Dendritic cell treated with granulocyte-macrophage colony-stimulating factor and Interleukin-4, amounts not matched to agents 40 ng/mL and 50 ng/mL, for 4 days (primary cell): ENCODE data around the gene CENPK.
"Not testable (repeated sequence)": the region's sequence is repeated elsewhere in the genome, so short reads cannot be mapped to it uniquely, and the experiment has no call there.

Experiments used
- H3K27ac Mint-ChIP-seq: one replicate; pipeline ENCODE4 v1.8.0; 2022; ENCODE audit warnings: mild to moderate bottlenecking, mixed read lengths
- H3K27me3 Mint-ChIP-seq: one replicate; pipeline ENCODE4 v1.8.0; 2022; ENCODE audit warnings: mild to moderate bottlenecking, mixed read lengths
- H3K36me3 Mint-ChIP-seq: one replicate; pipeline ENCODE4 v1.8.0; 2022; ENCODE audit warnings: low read depth, mixed read lengths
- H3K4me1 Mint-ChIP-seq: one replicate; pipeline ENCODE4 v1.8.0; 2022; ENCODE audit warnings: low read depth, mixed read lengths
- H3K4me3 Mint-ChIP-seq: one replicate; pipeline ENCODE4 v1.8.0; 2022; ENCODE audit warnings: mild to moderate bottlenecking, moderate library complexity, mixed read lengths
- H3K9me3 Mint-ChIP-seq: one replicate; pipeline ENCODE4 v1.8.0; 2022; ENCODE audit warnings: mixed read lengths
- intact Hi-C: fragments of 100-400 bp; cut with micrococcal nuclease; formaldehyde crosslinking; loops from one replicate; pipeline ENCODE4 v1.15.0; 2022

Gene CENPK

GRCh38 chr5:65562731-65563701 lies at the start of gene CENPK, which contains the start of gene PPWD1:
CENPK (minus strand) TSS chr5:65563168; CDS start chr5:65554907, 8,261 bp downstream.
PPWD1 (plus strand) TSS chr5:65563296; CDS start chr5:65563311, 15 bp downstream.
- peaks cover 28% of the 10 kb centered on the region for H3K36me3 Mint-ChIP-seq
- peaks cover 22% of the 10 kb centered on the region for H3K4me1 Mint-ChIP-seq
- intact Hi-C loops = loop anchor here (1.0 to 10.0 kb wide), 2 partner anchors 61 to 582 kb away; partner anchors contain the start of genes SREK1 and TRIM23
- peak within 1 kb of the TSS; percentile 97 for H3K4me3 Mint-ChIP-seq
- no peaks in the 10 kb centered on the region for H3K9me3 Mint-ChIP-seq
- peak within 1 kb of the TSS; percentile 95 for H3K27ac Mint-ChIP-seq
- H3K27me3 Mint-ChIP-seq = no peaks in the 10 kb centered on the region

DNA sequence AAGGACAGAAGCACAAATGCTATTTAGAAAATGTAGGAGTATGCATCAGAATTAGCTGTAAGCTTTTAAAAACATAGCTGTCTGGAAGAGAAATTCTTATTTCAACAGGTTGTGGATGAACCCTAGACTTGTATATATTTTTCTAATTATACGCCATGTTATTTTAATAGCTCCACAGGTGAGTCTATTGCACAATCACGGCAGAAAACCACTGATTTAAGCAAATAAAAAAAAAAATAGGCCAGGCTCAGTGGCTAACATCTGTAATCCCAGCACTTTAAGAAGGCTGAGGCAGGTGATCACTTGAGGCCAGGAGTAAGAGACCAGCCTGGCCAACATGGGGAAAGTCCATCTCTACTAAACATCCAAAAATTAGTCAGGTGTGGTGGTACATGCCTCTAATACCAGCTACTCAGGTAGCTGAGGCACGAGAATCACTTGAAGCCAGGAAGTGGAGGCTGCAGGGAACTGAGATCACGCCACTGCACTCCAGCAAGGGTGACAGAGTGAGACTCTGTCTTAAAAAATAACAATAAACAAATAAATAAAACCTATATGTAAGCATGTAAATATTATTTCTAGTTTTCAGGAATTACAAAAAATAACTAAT lies 49.4 kb upstream of the CENPK start:
- H3K4me1 Mint-ChIP-seq = no peaks in the 10 kb centered on the region
- H3K36me3 Mint-ChIP-seq = peaks cover 84% of the 10 kb centered on the region
- intact Hi-C loops = no loop called here

GRCh38 chr5:65611524-65611923 lies 48.6 kb upstream of the CENPK start:
- no peaks in the 10 kb centered on the region for H3K27me3 Mint-ChIP-seq
- H3K4me3 Mint-ChIP-seq = no peak overlapping the region
- H3K36me3 Mint-ChIP-seq = peaks cover 91% of the 10 kb centered on the region
- H3K4me1 Mint-ChIP-seq = no peaks in the 10 kb centered on the region
- H3K27ac Mint-ChIP-seq = no peak overlapping the region
- intact Hi-C loops = no loop called here
- H3K9me3 Mint-ChIP-seq = no peaks in the 10 kb centered on the region

More for the DNA sequence above, 49.4 kb upstream of the CENPK start:
- H3K27ac Mint-ChIP-seq = no peak overlapping the region
- H3K4me3 Mint-ChIP-seq = no peak overlapping the region
- no peaks in the 10 kb centered on the region for H3K27me3 Mint-ChIP-seq
- no peaks in the 10 kb centered on the region for H3K9me3 Mint-ChIP-seq

GRCh38 chr5:65601761-65602160 lies 38.8 kb upstream of the CENPK start:
- Mint-ChIP-seq H3K9me3 (peaks cover 21% of the 10 kb centered on the region), H3K36me3 (peaks cover 88% of the 10 kb centered on the region)
- H3K4me3 Mint-ChIP-seq, H3K4me1 Mint-ChIP-seq, intact Hi-C loops, H3K27me3 Mint-ChIP-seq, H3K27ac Mint-ChIP-seq: not testable (repeated sequence)

DNA sequence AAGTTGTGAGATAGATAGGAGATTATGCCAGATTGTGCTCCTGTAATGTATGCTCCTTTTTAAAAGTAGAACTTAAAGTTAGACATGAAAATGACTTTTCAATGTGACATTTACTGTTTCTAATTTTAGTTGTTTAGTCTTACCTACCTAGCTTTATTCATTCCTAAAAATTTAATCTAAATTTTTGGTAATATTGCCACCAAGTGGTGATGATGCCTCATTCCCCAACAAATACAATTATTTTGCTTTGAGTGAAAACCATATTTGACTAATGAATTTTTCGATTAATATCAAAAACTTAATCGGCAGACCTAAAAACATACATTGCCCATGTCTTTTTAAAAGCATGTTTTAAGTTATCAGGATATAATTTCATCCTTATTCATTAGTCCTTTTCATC lies 25.7 kb upstream of the CENPK start:
- intact Hi-C loops = loop anchor here (10.0 kb wide), 1 partner anchor 774 kb away; no protein-coding TSS in a partner anchor
- Mint-ChIP-seq H3K36me3 (peaks cover 53% of the 10 kb centered on the region), H3K4me1 (no peaks in the 10 kb centered on the region), H3K9me3 (no peaks in the 10 kb centered on the region), H3K27ac (no peak overlapping the region), H3K27me3 (no peaks in the 10 kb centered on the region), H3K4me3 (no peak overlapping the region)

DNA sequence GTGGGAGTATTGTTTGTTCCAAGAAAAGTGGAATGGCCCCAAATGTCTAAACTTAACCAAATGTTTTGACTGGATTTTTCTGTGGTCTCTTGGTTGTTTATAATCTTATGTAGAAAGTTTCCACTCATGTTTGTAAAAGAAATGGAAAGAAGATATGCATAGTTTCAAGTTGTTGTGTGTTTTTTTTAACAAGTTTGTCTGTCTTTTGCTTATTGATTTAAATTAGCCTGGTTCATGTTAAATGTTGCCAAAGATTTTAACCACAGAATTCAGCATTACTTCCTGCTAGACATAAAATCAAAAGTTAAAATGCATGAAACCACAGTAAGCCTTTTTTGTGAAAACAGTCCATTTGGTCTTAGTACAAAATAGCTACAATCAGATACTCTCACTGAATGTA lies 14.2 kb upstream of the CENPK start:
- Mint-ChIP-seq H3K36me3 (peaks cover 77% of the 10 kb centered on the region), H3K4me3 (no peak overlapping the region), H3K9me3 (no peaks in the 10 kb centered on the region), H3K4me1 (no peaks in the 10 kb centered on the region), H3K27me3 (no peaks in the 10 kb centered on the region), H3K27ac (no peak overlapping the region)
- intact Hi-C loops = no loop called here

DNA sequence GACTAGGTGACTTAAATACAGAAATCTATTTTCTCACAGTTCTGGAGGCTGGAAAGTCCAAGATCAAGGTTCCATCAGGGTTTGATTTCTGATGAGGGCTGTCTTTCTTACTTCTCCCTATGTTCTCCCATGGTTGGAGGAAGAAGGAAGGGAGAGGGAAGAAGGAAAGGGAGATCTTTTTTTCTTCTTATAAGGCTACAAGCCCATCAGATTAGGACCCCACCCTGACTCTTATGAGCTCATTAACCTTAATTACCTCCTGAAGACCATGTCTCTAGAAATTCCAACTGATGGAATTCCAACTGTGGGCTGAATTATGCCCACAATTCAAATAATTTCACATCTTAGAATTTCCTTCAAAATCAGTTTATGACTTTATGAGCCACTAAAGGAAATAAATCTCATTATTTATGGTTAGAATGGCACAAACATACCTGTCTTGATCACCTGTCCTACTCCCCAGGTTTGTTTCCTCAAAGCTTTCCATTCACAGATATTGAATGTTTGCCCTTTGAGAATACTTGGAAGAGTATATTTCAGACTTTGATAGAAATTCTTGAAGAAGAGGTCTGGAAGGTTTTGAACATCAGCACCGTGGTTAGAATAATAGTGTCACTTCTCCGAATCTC lies 7.7 kb upstream of the CENPK start:
- Mint-ChIP-seq H3K27me3 (no peaks in the 10 kb centered on the region), H3K4me1 (no peaks in the 10 kb centered on the region), H3K4me3 (no peak overlapping the region), H3K9me3 (no peaks in the 10 kb centered on the region), H3K27ac (no peak overlapping the region), H3K36me3 (peaks cover 63% of the 10 kb centered on the region)
- intact Hi-C loops = no loop called here

DNA sequence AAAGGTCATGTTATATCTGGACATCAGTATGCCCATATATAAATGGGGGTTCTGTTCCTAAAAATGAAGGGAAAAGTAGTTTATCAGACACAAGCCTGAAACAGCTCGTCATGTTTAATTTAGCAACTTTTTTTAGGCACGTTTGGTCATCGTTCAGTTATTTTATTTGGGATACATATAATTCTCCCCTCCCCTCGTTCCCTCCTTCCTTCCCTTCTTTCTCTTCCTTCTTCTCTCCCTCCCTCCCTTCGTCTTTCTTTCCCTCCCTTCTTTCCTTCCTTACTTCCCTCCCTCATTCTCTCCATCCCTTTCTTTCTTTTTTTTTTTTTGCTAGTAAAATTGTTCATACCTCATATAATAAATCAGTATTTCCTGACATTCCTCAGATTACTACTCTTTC lies 3.5 kb upstream of the CENPK start:
- peaks cover 22% of the 10 kb centered on the region for H3K4me1 Mint-ChIP-seq
- H3K9me3 Mint-ChIP-seq = no peaks in the 10 kb centered on the region
- peaks cover 44% of the 10 kb centered on the region for H3K36me3 Mint-ChIP-seq
- intact Hi-C loops = loop anchor here (10.0 kb wide), 1 partner anchor 578 kb away; the partner anchor contains the start of gene SREK1
- no peaks in the 10 kb centered on the region for H3K27me3 Mint-ChIP-seq
- no peak overlapping the region for H3K4me3 Mint-ChIP-seq
- no peak overlapping the region for H3K27ac Mint-ChIP-seq

DNA sequence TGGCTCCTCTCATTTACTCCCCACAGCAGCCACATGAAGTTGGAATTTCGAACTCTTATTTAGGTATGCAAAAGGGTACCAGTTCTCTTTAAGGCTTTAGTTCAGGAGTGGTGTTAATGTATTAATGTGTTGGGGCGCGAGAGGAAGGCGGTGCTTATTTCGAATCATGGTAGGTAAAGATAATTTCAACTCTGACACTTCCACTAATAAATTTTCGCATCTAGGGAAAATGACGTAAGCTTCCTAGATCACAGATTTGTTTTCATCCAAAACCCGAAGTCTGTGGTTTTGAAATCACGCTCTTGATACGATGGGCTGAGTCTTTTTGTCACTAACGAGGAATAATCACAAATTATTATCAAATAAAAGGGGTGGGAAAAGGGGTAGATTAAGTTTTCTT lies 809 bp upstream of the CENPK start:
- Mint-ChIP-seq H3K4me3 (peak overlapping the region; percentile 97), H3K27me3 (no peaks in the 10 kb centered on the region), H3K36me3 (peaks cover 35% of the 10 kb centered on the region), H3K4me1 (peaks cover 22% of the 10 kb centered on the region), H3K9me3 (no peaks in the 10 kb centered on the region), H3K27ac (peak overlapping the region; percentile 95)
- intact Hi-C loops = loop anchor here (1.0 to 10.0 kb wide), 2 partner anchors 61 to 581 kb away; partner anchors contain the start of genes SREK1 and TRIM23

GRCh38 chr5:65556718-65557117 lies 6.2 kb downstream of the CENPK start:
- intact Hi-C loops = no loop called here
- Mint-ChIP-seq H3K27me3 (no peaks in the 10 kb centered on the region), H3K4me1 (peaks cover 8% of the 10 kb centered on the region), H3K27ac (no peak overlapping the region), H3K9me3 (no peaks in the 10 kb centered on the region), H3K4me3 (no peak overlapping the region), H3K36me3 (no peaks in the 10 kb centered on the region)

GRCh38 chr5:65556181-65556580 lies 6.8 kb downstream of the CENPK start:
- no peak overlapping the region for H3K4me3 Mint-ChIP-seq
- no peaks in the 10 kb centered on the region for H3K27me3 Mint-ChIP-seq
- peaks cover 8% of the 10 kb centered on the region for H3K4me1 Mint-ChIP-seq
- no peaks in the 10 kb centered on the region for H3K9me3 Mint-ChIP-seq
- H3K27ac Mint-ChIP-seq = no peak overlapping the region
- intact Hi-C loops = no loop called here
- no peaks in the 10 kb centered on the region for H3K36me3 Mint-ChIP-seq

- Mint-ChIP-seq H3K36me3 (peaks cover 2% of the 10 kb centered on the region), H3K9me3 (no peaks in the 10 kb centered on the region), H3K27me3 (no peaks in the 10 kb centered on the region), H3K4me3 (no peak overlapping the region), H3K4me1 (peaks cover 8% of the 10 kb centered on the region), H3K27ac (no peak overlapping the region)
- intact Hi-C loops = no loop called here
These were observed 7.7 kb downstream of the CENPK start for GRCh38 chr5:65555287-65555686.

GRCh38 chr5:65553941-65554340 lies 9.0 kb downstream of the CENPK start:
- no peak overlapping the region for H3K4me3 Mint-ChIP-seq
- peaks cover 9% of the 10 kb centered on the region for H3K36me3 Mint-ChIP-seq
- H3K27ac Mint-ChIP-seq = peak overlapping the region; percentile 7
- no peaks in the 10 kb centered on the region for H3K9me3 Mint-ChIP-seq
- intact Hi-C loops = no loop called here
- peaks cover 8% of the 10 kb centered on the region for H3K4me1 Mint-ChIP-seq
- no peaks in the 10 kb centered on the region for H3K27me3 Mint-ChIP-seq

- Mint-ChIP-seq H3K4me1 (peaks cover under 1% of the 10 kb centered on the region), H3K36me3 (peaks cover 9% of the 10 kb centered on the region), H3K9me3 (no peaks in the 10 kb centered on the region), H3K27ac (no peak overlapping the region), H3K4me3 (no peak overlapping the region), H3K27me3 (no peaks in the 10 kb centered on the region)
- intact Hi-C loops = no loop called here
These were observed 14.7 kb downstream of the CENPK start for GRCh38 chr5:65548281-65548680.
